ENCODE data around the gene ARMH3. TPM values are rescaled to one million over a fixed set of nuclear protein-coding genes. Genes with fewer than 3 reads are reported as not detected.

ARMH3 gene, protein sequence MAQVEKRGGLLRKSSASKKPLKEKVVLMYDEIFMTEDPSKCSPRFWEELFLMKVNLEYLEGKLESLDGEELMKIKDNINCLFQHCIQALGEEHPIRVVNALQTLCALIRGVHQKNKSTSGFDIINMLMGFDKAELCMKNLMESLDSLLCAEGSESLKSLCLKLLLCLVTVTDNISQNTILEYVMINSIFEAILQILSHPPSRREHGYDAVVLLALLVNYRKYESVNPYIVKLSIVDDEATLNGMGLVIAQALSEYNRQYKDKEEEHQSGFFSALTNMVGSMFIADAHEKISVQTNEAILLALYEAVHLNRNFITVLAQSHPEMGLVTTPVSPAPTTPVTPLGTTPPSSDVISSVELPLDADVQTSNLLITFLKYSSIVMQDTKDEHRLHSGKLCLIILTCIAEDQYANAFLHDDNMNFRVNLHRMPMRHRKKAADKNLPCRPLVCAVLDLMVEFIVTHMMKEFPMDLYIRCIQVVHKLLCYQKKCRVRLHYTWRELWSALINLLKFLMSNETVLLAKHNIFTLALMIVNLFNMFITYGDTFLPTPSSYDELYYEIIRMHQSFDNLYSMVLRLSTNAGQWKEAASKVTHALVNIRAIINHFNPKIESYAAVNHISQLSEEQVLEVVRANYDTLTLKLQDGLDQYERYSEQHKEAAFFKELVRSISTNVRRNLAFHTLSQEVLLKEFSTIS
- total RNA-seq: 8.7 TPM
- polyA plus RNA-seq: 18.2 TPM
- long read RNA-seq, donor 1: 0 reads
- long read RNA-seq, donor 2: 0 reads
- long read RNA-seq, donor 3, full-length matches to known transcripts: 5 of 5 reads
- long read RNA-seq, donor 3, partial matches to known transcripts: 0 of 5 reads
- long read RNA-seq, donor 3, other reads (novel, unspliced or antisense): 0 of 5 reads
- long read RNA-seq, donor 4: 0 reads
- long read RNA-seq, donor 5: 0 reads
- long read RNA-seq, donor 6, full-length matches to known transcripts: 1 of 6 reads
- long read RNA-seq, donor 6, partial matches to known transcripts: 5 of 6 reads
- long read RNA-seq, donor 6, other reads (novel, unspliced or antisense): 0 of 6 reads
- long read RNA-seq, donor 7, full-length matches to known transcripts: 1 of 1 reads
- long read RNA-seq, donor 7, partial matches to known transcripts: 0 of 1 reads
- long read RNA-seq, donor 7, other reads (novel, unspliced or antisense): 0 of 1 reads
- long read RNA-seq, donor 8, partial matches to known transcripts: 0 of 1 reads
- long read RNA-seq, donor 8, other reads (novel, unspliced or antisense): 0 of 1 reads
- long read RNA-seq, donor 9, partial matches to known transcripts: 7 of 7 reads
- long read RNA-seq, donor 9, other reads (novel, unspliced or antisense): 0 of 7 reads
- long read RNA-seq, donor 10: 0 reads

DNA sequence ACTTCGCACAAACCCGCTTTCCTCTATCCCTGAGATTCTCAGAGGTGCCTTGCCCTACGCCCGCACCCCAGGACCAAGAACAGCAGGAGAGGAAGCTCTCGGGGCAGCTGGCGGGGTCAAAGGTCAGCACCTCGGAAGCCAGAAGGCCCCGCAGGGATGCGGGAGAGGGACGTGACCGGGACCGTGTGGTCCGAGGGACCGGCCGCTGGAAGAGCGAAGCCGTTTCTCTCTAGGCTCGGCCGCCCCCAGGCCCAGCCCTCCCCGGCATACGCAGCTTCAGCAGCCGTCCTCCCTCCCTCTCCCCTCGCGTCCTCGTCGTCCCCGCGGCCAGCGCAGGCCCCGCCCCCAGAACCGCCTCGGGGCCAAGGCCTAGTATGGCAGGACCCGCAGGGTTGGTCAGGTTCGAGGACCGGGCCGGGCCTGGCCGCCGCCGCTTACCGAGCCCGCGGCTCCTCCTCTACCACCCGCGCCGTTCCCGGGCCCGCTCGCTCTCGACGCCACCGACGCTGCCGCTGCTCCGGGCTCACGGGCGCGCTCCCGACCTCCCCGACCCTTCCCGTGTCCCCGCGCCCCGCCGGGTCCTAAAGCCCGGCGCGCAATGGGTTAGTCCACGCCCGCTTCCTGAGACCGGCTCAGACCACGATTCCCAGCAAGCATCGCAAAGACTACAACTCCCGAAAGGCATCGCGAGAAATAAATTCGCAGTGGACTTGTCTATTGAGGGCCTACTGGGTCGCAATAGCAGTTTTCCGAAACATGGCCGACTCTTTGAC, at the start of gene ARMH3:
Gene ARMH3 (minus strand): TSS at position 527 of the 773 bp plus-strand sequence. CDS start 16,059 bp downstream, outside the sequence.
- H3K4me1 ChIP-seq (ENCODE audit: control insufficient read depth in 2 of 2, insufficient read depth in 2 of 2, low read length in 2 of 2): peaks cover 6 to 21% of the 10 kb centered on the region in 2 donors
- H3K9me3 ChIP-seq (ENCODE audit: control insufficient read depth in 2 of 2, insufficient read depth in 1 of 2, low read length in 1 of 2): peaks cover 0 to 4% of the 10 kb centered on the region in 2 donors
- peak within 1 kb of the TSS; percentile 79 to 98 for H3K4me3 ChIP-seq (ENCODE audit: low read length in 2 of 2)
- H3K36me3 ChIP-seq (ENCODE audit: control insufficient read depth in 2 of 2, insufficient read depth in 2 of 2, low read length in 1 of 2): no peaks in the 10 kb centered on the region
- DNase-seq (ENCODE audit: low read depth in 6 of 9, low spot score in 9 of 9): peak; percentile 83 to 97 (median 91)
- under 1% methylated on average over 79 of the region's 79 CpGs for WGBS
- peak within 1 kb of the TSS; percentile 77 to 84 for H3K27ac ChIP-seq (ENCODE audit: low read depth in 1 of 2, low read length in 1 of 2)
- H3K27me3 ChIP-seq (ENCODE audit: control insufficient read depth in 2 of 2, insufficient read depth in 1 of 2, low read length in 1 of 2): no peaks in the 10 kb centered on the region

DNA sequence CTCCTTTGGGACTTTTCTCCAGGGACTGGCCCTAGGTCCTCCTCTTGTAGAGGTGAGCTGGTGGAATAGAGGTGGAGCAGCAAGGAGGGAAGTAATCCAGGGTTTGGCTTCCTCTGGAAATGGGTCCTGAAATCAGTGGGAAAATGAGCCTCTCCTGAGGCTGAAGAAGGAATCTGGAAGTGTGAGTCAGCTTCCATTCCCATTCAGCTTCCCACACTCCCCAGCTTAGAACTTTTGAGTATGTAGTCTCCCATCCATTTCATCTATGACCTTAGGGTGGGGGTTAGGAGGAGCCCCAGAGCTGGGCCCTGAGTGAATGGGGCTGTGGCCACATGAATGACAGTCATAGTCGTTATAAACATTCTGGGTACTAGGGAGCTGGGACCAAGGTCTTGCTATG, 46.4 kb upstream of the ARMH3 start:
- Histone ChIP-seq H3K4me3 (ENCODE audit: low read length in 2 of 2) (no peak overlapping the region), H3K4me1 (ENCODE audit: control insufficient read depth in 2 of 2, insufficient read depth in 2 of 2, low read length in 2 of 2) (no peaks in the 10 kb centered on the region), H3K27ac (ENCODE audit: low read depth in 1 of 2, low read length in 1 of 2) (no peak overlapping the region), H3K36me3 (ENCODE audit: control insufficient read depth in 2 of 2, insufficient read depth in 2 of 2, low read length in 1 of 2) (peaks cover 9% of the 10 kb centered on the region in 2 donors), H3K9me3 (ENCODE audit: control insufficient read depth in 2 of 2, insufficient read depth in 1 of 2, low read length in 1 of 2) (no peaks in the 10 kb centered on the region), H3K27me3 (ENCODE audit: control insufficient read depth in 2 of 2, insufficient read depth in 1 of 2, low read length in 1 of 2) (no peaks in the 10 kb centered on the region)
- WGBS: 89% methylated on average over 1 of the region's 1 CpG
- no peak for DNase-seq (ENCODE audit: low read depth in 6 of 9, low spot score in 9 of 9)

DNA sequence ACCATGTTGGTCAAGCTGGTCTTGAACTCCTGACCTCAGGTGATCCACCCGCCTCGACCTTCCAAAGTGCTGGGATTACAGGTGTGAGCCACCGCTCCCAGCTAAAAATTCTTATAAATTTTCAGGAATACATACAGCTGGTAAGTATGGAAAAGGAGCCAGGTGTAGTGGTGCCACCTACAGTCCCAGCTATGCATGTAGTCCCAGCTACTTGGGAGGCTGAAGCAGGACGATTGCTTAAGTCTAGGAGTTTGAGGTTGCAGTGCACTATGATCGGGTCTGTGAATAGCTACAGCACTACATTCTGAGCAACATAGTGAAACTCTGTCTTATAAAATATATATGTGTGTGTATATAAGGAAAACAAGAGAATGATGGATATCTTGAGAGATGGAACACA, 45.2 kb upstream of the ARMH3 start:
- peaks cover 0 to 5% of the 10 kb centered on the region in 2 donors for H3K36me3 ChIP-seq (ENCODE audit: control insufficient read depth in 2 of 2, insufficient read depth in 2 of 2, low read length in 1 of 2)
- no peak overlapping the region for H3K4me3 ChIP-seq (ENCODE audit: low read length in 2 of 2)

DNA sequence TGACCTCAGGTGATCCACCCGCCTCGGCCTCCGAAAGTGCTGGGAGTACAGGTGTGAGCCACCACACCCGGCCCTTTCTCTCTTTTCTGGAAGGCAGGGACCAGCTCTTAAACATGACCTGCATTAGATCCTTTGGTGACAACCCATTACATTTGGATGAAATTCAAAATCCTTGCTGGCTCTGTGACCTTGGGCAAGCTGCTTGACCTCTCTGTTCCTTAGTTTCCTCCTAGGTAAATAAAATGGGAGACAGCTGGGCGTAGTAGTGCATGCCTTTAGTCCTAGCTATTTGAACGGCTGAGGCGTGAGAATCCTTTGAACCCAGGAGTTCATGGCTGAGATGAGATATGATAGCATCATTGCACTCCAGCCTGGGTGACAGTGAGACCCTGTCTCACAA, 40.5 kb upstream of the ARMH3 start:
- DNase-seq (ENCODE audit: low read depth in 6 of 9, low spot score in 9 of 9): no peak
- no peaks in the 10 kb centered on the region for H3K9me3 ChIP-seq (ENCODE audit: control insufficient read depth in 2 of 2, insufficient read depth in 1 of 2, low read length in 1 of 2)
- H3K36me3 ChIP-seq (ENCODE audit: control insufficient read depth in 2 of 2, insufficient read depth in 2 of 2, low read length in 1 of 2): no peaks in the 10 kb centered on the region
- H3K4me3 ChIP-seq (ENCODE audit: low read length in 2 of 2): no peak overlapping the region
- no peaks in the 10 kb centered on the region for H3K27me3 ChIP-seq (ENCODE audit: control insufficient read depth in 2 of 2, insufficient read depth in 1 of 2, low read length in 1 of 2)
- 98% methylated on average over 7 of the region's 7 CpGs for WGBS
- no peak overlapping the region for H3K27ac ChIP-seq (ENCODE audit: low read depth in 1 of 2, low read length in 1 of 2)
- no peaks in the 10 kb centered on the region for H3K4me1 ChIP-seq (ENCODE audit: control insufficient read depth in 2 of 2, insufficient read depth in 2 of 2, low read length in 2 of 2)

More for the DNA sequence above, 45.2 kb upstream of the ARMH3 start:
- no peak for DNase-seq (ENCODE audit: low read depth in 6 of 9, low spot score in 9 of 9)
- 95% methylated on average over 5 of the region's 5 CpGs for WGBS
- H3K27me3 ChIP-seq (ENCODE audit: control insufficient read depth in 2 of 2, insufficient read depth in 1 of 2, low read length in 1 of 2): no peaks in the 10 kb centered on the region
- no peak overlapping the region for H3K27ac ChIP-seq (ENCODE audit: low read depth in 1 of 2, low read length in 1 of 2)
- no peaks in the 10 kb centered on the region for H3K9me3 ChIP-seq (ENCODE audit: control insufficient read depth in 2 of 2, insufficient read depth in 1 of 2, low read length in 1 of 2)
- H3K4me1 ChIP-seq (ENCODE audit: control insufficient read depth in 2 of 2, insufficient read depth in 2 of 2, low read length in 2 of 2): no peaks in the 10 kb centered on the region

DNA sequence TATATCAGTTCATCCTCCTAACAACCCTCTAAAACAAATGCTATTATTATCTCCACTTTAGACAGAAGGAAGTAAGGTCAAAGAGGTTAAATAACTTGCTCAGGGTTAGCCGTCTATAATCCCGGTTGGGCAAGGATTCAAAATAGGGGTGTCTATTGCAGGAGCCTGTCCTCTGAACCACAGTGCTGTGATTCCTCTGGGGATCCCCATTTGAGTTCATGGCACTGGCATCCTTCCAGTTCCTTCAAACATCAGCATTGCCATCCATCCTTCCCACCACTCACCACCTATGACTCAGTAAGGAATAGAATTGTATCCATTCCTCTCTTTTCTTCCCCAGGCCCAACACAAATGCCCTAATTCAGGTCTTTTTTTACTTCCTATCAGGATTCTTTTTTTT, 34.8 kb upstream of the ARMH3 start:
- Histone ChIP-seq H3K36me3 (ENCODE audit: control insufficient read depth in 2 of 2, insufficient read depth in 2 of 2, low read length in 1 of 2) (no peaks in the 10 kb centered on the region), H3K27me3 (ENCODE audit: control insufficient read depth in 2 of 2, insufficient read depth in 1 of 2, low read length in 1 of 2) (no peaks in the 10 kb centered on the region), H3K27ac (ENCODE audit: low read depth in 1 of 2, low read length in 1 of 2) (no peak overlapping the region), H3K9me3 (ENCODE audit: control insufficient read depth in 2 of 2, insufficient read depth in 1 of 2, low read length in 1 of 2) (no peaks in the 10 kb centered on the region), H3K4me3 (ENCODE audit: low read length in 2 of 2) (no peak overlapping the region), H3K4me1 (ENCODE audit: control insufficient read depth in 2 of 2, insufficient read depth in 2 of 2, low read length in 2 of 2) (no peaks in the 10 kb centered on the region)
- DNase-seq (ENCODE audit: low read depth in 6 of 9, low spot score in 9 of 9): no peak
- WGBS: 94% methylated on average over 2 of the region's 2 CpGs

DNA sequence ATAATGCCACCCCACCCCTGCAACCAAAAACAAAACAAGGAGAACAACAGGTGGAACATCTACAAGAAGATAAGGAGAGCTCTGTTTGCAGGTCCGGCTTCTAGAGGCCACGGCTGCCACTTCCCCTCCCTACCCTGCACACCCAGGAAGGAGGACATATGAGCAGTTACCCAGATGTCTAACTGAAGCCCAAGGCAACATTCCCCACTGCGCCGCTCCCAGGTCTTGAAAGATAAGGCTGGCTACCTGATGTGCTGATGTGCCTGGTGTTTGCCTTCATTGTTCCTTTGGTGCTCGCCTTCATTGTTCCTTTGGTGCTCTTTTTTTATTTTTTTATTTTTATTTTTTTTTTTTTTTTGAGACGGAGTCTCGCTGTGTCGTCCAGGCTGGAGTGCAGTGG, 30.2 kb upstream of the ARMH3 start:
- WGBS: 97% methylated on average over 8 of the region's 8 CpGs
- Histone ChIP-seq H3K27ac (ENCODE audit: low read depth in 1 of 2, low read length in 1 of 2) (no peak overlapping the region), H3K36me3 (ENCODE audit: control insufficient read depth in 2 of 2, insufficient read depth in 2 of 2, low read length in 1 of 2) (no peaks in the 10 kb centered on the region), H3K4me1 (ENCODE audit: control insufficient read depth in 2 of 2, insufficient read depth in 2 of 2, low read length in 2 of 2) (no peaks in the 10 kb centered on the region), H3K4me3 (ENCODE audit: low read length in 2 of 2) (no peak overlapping the region), H3K27me3 (ENCODE audit: control insufficient read depth in 2 of 2, insufficient read depth in 1 of 2, low read length in 1 of 2) (no peaks in the 10 kb centered on the region), H3K9me3 (ENCODE audit: control insufficient read depth in 2 of 2, insufficient read depth in 1 of 2, low read length in 1 of 2) (no peaks in the 10 kb centered on the region)
- no peak for DNase-seq (ENCODE audit: low read depth in 6 of 9, low spot score in 9 of 9)

DNA sequence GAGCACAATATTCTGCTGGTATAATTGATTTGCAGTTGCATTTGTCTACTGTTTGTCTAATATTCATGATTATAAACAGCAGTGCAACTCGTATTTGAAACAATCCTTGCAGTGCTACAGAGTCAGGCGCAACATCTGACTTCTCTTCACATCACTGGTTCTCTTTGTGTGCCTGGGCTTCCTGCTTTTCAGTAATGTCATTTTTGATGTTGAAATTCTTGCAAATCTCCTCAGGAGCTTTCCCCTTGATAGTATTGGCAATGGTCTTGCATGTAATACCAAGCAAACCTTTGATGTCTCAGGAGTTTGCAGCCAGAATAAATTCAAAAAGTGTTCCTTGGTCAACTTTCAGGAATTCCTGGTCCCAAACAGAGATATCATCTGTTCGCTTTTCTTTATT, 29.4 kb upstream of the ARMH3 start:
- Histone ChIP-seq H3K27me3 (ENCODE audit: control insufficient read depth in 2 of 2, insufficient read depth in 1 of 2, low read length in 1 of 2) (no peaks in the 10 kb centered on the region), H3K9me3 (ENCODE audit: control insufficient read depth in 2 of 2, insufficient read depth in 1 of 2, low read length in 1 of 2) (no peaks in the 10 kb centered on the region), H3K36me3 (ENCODE audit: control insufficient read depth in 2 of 2, insufficient read depth in 2 of 2, low read length in 1 of 2) (no peaks in the 10 kb centered on the region), H3K4me1 (ENCODE audit: control insufficient read depth in 2 of 2, insufficient read depth in 2 of 2, low read length in 2 of 2) (no peaks in the 10 kb centered on the region), H3K4me3 (ENCODE audit: low read length in 2 of 2) (no peak overlapping the region), H3K27ac (ENCODE audit: low read depth in 1 of 2, low read length in 1 of 2) (no peak overlapping the region)
- DNase-seq (ENCODE audit: low read depth in 6 of 9, low spot score in 9 of 9): no peak
- WGBS: 95% methylated on average over 3 of the region's 3 CpGs

DNA sequence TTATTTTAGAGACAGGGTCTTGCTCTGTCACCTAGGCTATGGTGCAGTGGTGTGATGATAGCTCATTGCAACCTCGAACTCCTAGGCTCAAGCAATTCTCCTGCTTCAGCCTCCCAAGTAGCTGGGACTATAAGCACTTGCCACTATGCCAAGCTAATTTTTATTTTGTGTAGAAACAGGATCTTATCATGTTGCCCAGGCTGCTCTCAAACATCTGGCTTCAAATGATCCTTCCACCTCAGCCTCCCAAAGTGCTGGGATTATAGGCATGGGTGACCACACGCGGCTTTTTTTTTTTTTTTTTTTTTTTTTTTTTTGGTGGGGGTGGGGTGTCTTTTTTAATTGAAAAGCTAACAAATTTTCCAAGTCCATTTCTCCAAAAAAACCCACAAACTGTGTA, 27.6 kb upstream of the ARMH3 start:
- H3K4me3 ChIP-seq (ENCODE audit: low read length in 2 of 2): no peak overlapping the region
- H3K9me3 ChIP-seq (ENCODE audit: control insufficient read depth in 2 of 2, insufficient read depth in 1 of 2, low read length in 1 of 2): no peaks in the 10 kb centered on the region
- H3K27ac ChIP-seq (ENCODE audit: low read depth in 1 of 2, low read length in 1 of 2): no peak overlapping the region
- H3K4me1 ChIP-seq (ENCODE audit: control insufficient read depth in 2 of 2, insufficient read depth in 2 of 2, low read length in 2 of 2): no peaks in the 10 kb centered on the region
- WGBS: over 99% methylated on average over 3 of the region's 3 CpGs
- no peaks in the 10 kb centered on the region for H3K36me3 ChIP-seq (ENCODE audit: control insufficient read depth in 2 of 2, insufficient read depth in 2 of 2, low read length in 1 of 2)
- H3K27me3 ChIP-seq (ENCODE audit: control insufficient read depth in 2 of 2, insufficient read depth in 1 of 2, low read length in 1 of 2): no peaks in the 10 kb centered on the region
- DNase-seq (ENCODE audit: low read depth in 6 of 9, low spot score in 9 of 9): no peak
